Amygdala (tissue), 56 donors: ENCODE measurements around the gene STX8.

Experiments
- DNase-seq, 56 donors: peaks; one replicate each; lab custom pipeline; 2025; lab: John Stamatoyannopoulos, UW

Gene STX8

DNA sequence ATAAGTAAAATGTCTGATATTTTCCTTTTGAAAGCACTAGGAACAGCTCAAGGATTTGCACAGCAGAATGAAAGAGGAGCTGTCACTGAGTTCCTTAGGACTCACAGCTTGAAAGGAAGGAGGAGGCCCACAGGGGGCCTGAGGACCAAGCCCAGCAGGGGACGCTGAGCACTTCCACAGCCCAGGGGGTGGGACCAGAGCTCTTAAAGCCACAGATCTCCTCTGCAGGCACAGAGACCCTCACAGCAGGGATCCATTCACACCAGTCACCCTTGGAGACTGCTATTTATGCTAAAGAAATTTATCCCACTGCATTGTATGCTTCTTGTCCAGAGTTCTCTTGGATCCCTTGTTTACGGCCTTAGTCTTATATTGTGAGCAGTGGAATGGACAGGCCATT is 253.3 kb downstream of the STX8 start:
- DNase-seq, result no peak

DNA sequence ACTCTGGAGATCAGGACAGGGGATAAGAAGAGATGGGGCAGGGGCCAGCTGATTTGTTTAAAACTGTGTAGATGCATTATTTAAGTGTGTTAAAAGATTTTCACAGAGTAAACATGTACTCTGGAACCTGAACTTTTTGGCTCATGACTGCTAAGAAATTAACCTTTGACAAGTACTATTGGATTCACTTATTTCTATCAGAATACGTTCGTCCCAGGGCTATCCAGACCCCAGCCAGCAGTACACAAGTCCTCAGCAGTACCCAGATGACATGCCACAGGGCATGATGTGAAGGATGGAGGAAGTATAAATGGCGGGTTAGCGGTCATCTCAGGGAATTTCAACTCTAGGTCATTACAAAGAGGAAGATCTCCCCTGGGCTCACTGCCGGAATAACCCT is 253.7 kb downstream of the STX8 start:
- DNase-seq, result no peak

DNA sequence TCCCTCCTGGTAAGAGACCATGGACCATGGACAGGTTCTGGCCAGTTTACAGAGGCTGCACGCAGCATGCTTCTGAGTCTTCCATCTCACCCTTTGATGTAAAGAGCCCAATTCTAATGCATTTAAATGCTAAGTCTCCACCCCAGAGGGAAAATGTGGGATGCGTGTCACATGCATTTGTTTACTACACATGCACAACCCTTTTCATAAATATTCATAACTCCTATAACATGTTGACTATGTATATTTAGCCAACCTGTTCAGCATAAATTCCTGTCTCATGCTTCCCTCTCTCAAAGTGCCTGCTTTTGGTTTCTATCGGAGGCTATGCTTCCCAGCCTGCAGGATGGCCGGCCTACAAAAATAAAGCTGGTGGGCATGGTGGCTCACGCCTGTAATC is 260.3 kb downstream of the STX8 start:
- no peak for DNase-seq

DNA sequence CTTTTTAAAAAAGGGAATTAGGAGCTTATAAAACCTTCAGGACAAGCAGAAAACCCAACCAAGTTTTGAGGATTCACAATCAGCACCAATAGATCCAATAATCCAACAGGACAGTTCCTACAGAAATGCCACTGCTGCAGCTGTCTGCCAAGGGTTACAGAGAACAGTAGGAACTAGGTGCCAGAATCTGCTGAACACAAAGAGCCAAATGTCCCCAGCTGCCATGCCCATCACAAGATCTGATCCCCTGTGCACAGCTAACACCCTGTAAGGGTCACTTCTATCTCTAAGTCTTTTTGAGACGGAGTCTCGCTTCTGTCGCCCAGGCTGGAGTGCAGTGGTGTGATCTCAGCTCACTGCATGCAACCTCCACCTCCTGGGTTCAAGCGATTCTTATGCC is 262.3 kb downstream of the STX8 start:
- peak in 10 of 56 donors; percentile 1 to 46 (median 22) for DNase-seq

DNA sequence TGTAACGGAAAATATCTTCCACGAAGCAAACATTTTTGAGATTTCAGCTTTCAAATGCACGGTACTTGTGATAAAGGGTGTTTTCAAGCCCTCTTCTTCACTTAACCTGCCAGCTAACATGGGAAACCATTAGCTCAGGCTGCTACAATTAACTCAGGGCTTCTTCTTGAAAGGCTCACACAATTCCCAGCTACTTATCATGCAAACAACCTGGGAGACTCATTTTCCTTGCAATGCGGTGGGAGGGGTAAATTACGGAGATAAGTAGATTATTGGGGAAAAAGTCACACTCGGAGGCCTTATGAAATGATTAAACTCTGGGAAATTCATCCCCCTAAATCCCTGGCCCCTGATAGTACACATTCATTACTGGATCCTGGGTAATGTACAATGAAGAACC is 266.4 kb downstream of the STX8 start:
- no peak for DNase-seq

DNA sequence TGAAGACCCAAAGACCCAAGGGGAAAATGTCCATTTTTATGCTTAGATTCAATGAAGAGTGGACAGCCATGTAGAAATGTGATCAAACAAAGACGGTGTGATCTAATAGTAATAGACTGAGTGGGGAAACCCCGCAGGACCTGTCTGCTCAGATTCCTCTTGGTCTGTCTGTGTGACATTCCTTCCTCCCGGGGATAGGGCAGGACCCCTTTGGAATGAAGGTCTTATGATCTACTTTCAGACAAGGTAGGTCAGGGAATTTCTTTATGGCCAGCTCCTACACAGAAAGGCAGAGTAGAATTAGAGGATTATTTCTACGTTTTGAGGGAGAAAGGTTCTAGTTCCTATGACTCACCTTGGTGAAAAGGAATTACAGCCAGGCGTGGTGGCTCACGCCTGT is 267.6 kb downstream of the STX8 start:
- DNase-seq, result no peak

DNA sequence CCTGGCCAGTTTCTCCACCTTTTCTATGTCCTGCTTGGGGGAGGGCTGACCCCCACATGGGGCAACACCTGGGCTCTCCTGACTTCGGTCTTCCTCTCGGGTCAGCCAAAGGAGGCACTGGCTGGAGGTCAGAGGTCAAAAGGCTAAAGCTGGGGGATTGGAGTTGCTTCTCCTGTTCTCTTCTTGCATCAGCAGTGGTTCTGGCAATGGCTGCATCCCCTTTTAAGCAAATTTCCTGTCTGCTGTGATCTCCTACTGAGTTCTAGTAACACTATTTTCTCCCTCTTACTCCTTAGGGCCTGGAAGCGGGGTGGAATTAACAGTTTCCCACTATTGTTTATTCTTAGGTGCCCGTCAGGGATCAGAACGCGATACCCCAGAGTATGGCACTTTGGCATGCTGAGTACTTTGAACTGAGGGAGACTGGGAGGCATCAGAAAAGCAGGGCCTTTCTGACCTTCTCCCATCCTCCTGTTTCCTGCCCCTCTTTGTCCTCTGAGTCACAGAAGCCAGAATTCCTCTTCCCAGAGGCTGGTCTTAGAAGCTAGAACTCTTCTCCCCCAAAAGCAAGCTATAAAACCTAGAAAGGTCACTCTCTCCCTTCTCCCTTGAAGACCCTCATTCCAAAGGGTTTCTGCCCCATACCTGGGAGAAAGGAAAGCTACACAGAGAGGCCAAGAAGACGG is 268.2 kb downstream of the STX8 start:
- no peak for DNase-seq

DNA sequence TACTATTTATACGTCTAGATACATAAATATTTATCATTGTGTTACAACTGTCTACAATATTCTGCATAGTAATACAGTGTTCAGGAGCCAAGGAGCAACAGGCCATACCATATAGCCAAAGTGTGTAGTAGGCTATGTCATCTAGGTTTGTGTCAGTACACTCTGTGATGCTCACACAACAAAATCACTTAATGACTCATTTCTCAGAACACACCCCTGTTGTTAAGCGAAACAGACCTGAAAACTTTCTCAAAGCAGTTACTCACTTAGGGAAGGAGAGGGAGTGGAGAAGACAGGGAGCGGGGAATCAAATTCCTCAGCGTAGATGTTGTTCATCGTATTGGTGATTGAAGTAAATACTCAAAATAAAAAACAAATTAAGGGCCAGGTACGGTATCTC is 269.5 kb downstream of the STX8 start:
- DNase-seq, result no peak

DNA sequence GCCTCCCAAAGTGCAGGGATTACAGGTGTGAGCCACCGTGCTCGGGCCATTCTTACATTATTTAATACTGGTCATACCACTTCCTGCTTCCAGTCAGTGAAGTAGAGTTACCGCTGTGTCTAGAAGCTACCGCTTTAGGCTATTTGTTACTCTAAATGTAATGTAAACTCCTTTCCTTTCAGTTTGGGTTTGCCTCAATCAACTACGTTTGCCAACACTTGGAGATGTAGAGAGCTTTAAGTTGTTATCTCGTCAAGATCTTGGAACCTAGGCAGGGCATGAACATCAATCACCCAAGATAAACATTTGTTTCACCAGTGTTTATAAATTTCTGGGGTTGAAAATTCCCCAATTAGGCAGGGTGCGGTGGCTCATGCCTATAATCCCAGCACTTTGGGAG is 275.9 kb downstream of the STX8 start:
- no peak for DNase-seq

DNA sequence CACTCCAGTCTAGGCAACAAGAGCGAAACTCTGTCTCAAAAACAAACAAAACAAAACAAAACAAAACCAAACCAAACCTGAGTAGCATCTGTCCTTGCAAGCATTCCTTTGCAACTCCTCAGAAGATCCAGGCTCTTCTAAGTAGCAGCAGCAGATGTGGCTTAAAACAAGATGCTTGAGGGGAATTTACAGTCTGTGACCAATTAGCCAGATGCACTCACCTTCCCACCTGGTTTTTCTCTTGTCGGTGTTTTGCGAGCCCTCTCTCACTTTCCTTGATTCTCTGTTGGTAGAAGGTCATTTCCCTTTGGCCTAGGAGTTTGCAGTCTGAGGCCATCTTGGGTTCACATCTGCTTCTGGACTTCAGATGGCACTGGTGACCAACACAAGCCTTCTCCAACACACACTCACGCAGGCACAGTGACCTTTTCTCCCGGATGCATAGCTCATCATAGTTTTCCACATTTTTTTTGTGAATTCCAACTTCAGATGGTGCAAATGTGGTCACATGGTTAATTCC is 276.8 kb downstream of the STX8 start:
- no peak for DNase-seq

DNA sequence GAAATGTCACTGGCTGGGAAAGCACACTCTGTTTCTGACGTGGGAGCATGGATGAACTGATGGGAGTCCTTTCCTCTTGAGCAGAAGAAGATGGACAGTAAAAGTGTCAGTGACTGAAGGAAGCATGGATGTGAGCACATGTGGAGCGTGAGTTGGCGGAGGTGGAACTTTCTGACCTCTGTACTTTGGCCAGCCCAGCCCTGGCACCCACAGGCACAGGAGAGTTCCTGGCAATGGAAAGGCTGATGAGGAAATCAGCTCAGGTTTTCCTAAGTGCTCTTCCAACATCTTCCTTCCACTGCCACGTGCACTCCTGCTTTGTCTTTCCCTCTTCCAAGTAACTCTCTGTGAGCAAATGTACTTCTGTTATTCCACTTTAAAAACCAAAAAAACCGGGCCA is 277.5 kb downstream of the STX8 start:
- DNase-seq, result no peak

DNA sequence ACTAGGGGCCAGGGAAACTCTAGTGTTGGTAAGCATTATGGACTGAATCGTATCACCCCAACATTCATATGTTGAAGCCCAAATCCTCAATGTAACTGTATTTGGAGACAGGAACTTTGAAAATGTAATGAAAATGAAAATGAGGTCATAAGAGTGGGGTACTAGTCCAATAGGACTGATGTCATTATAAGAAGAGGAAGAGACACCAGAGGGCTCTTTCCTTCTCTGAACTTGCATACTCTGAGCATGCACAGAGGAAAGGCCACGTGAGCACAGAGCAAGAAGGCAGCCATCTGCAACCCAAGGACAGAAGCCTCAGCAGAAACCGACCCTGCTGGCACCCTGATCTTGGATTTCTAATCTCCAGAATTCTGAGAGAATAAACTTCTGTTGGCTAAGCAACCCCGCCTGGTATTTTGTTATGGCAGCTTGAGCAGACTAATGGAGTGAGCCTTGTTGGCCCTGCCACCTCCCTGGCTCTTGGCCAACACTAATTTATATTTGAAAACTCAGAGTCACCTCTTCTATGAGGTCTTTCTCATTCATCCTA is 280.9 kb downstream of the STX8 start:
- DNase-seq, result no peak

DNA sequence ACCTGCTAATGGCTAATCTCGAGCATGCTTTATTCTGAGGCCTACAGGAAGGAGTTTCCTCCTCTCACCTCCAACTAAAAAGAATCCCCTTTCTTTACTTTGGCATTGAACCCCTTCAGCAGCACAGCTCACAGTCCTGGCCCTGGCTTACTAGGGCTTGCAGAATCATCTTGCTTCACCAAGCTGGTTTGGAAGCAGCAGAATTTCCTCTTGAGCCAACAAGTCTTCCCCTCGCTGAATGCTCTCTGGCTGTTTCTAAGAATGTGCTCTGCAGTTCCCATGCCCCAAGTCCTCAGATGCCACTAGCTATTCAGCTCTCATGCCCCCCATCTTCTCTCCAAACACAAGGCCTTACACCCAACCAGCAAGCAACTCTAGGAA is 283.1 kb downstream of the STX8 start:
- DNase-seq, result peak in 1 of 56 donors; percentile 4

DNA sequence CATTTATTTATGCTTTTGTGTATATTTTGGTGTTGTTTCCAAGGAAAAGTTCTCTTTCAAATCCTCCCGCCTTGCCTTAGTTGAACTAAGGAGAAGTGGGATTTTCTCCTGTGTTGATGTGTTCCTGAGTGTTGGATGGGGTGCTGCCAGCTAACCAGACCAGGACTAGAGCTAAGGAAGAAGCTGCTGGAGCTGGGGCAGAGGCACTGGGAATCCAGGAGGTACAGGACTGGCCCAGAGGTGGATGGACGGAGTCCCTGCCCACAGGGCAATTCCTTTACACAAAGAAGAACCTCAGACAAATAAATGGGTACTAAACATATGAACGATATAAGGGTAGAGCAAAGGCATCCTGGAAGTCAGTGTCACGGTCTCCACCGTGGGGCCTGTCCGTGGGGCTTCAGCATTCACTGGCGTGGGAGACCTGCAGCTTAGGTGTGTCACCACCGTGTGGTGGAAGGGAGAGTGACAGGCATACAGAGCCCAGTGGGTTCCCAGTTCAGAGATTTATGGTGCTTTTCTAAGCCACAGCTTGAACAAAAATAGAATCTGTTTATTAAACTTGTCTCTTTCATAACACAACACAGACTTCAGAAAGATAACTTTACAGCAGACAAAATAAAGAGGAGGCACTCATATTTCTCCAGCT is 283.6 kb downstream of the STX8 start:
- DNase-seq, result peak in 19 of 56 donors; percentile 1 to 48 (median 17)

DNA sequence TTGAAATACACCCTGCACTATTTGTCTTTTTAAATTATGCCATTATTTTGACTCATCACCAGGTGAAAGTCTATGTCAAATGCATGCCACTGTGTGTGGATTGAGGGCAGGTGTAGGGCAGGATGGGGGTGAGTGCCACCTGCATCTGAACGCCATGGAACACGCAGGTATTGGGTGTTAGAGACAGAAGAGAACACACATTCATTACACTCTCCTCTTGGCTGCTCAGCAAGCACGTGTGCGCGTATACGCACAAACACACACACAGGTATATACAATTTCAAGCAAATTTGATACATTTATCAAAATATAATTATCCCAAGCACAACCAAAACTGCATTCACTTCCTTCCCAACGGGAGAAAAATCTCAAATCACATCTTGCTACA is 285.4 kb downstream of the STX8 start:
- DNase-seq, result no peak

DNA sequence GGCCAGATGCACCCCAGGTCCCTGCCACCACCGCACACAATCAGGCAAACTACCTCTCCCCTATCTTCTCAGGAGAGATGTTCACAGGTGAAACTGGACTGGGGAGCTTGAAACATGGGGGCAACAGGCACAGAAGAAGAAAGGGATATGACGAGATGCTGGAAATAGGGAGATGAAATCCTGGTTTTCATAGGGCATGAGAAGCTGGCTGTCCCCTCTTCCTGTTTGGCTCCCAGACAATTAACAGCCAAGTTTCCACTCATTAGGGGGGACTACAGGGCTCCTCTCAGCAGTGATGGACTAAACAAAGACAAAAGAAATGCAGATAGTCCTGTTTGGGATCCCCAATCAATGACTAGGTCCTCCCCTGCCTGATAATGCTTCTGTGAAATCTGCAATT is 288.3 kb downstream of the STX8 start:
- no peak for DNase-seq

DNA sequence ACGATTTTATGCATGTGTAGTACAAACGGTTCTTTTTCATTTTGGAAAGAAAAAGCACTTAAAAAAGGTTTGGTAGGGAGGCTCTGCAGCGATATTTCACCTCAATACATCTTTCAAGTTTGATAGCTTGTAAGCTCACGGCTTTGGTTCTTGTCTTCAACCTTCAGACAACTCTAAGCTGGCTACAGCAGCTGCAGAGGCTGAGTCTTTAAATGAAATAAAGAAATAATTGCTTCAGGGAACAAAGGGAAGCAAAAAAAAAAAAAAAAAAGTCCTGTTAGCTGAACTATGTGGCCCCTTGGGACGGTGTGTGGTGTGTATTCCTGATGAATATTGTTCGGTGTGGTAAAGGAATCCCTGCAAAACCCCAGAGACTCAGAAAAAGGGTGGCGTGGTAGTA is 289.2 kb downstream of the STX8 start:
- no peak for DNase-seq

DNA sequence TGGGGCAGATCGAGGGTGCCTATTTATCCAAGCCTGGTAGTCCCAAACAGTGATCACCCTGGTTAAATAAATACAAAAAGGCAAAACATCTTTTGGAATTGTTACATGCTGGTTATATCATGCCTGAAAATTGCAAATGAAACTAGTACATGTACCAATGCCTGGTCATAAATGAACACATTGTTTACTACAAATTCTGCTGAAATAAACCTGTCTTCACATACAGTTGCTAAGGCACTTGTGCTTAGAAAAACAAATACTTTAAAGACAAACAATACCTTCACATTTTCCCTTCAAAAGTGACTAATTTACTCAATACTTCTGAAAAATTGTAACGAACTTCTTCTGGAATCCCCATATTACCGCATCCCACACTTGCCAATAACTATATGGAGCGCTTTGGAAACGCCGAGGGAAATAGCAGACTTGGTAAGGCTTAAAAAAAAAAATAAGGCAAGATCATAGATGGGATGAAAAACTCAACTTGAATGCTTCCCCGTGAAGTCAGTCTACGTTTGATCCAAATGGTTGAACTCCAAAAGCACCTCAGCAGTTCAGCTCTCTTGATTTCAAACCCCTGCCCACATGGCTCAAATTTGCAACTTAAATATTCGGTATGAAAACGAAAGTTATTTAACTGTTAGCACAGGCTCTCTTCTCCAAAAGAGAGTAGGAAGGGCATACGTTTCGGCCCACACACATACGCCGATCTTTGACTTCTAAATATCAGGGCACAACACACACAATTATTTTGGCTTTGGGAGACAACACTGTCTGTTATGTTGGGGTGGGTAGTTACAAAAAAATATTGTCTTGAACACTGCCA is 289.8 kb downstream of the STX8 start:
- no peak for DNase-seq

DNA sequence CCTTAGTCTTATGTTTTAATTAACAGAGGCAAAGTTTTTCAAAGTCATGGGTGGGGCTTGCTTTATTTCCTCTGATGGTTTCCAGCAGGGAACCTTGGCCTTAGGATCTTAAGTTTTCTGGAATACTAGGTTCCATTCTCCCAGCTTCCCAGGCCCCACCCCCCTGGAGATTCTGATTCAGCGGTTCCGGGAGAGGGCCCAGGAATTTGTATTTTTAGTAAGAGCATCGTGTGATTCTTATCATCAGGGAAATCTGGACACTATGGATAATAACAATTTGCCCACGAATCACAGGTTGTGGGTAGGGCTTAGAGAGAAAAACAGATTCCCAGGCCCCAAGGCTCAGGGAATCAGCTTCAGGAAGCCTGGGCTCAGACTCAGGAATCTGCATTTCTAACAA is 290.7 kb downstream of the STX8 start:
- no peak for DNase-seq

DNA sequence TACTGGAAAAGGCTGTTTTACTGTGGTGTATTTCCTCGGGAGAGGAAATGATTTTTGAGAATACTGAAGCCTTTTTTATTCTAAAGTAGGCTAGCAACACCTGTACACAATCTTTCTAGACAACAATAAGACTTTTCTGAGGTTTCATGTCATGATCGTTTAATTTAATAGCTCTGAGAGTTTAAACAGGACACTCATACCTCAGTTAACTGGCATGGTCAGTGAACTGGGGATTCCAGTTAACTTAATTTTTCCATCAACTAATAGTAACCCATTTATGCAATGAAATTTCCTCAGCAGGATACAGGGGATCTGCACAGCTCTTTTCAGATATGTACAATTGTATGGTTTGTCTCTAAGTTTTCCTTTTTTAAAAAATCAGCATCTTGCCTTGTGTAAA is 291.7 kb downstream of the STX8 start:
- no peak for DNase-seq

DNA sequence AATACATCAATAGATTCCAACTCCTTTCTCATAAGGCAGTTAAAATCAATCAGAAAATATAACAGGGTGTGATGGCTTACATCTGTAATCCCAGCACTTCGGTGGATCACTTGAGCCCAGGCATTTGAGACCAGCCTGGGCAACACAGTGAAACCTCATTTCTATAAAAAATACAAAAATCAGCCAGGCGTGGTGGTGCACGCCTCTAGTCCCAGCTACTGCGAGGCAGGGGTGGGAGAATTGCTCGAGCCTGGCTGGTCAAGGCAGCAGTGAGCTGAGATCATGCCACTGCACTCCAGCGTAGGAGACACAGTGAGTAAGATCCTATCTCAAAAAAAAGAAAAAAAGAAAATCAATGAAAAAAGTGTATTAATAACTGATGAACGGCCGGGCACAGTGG is 295.7 kb downstream of the STX8 start:
- DNase-seq, result no peak
